Ishikawa (cell line): ENCODE data around the gene CYP27C1.

ENCODE experiments used
- CEBPB ChIP-seq: IDR thresholded peaks from 2 replicates; pipeline ENCODE4 v1.6.1; 2012
- CREB1 ChIP-seq: IDR thresholded peaks from 2 replicates; pipeline ENCODE4 v1.6.1; 2012; ENCODE audit warnings: low read depth
- EGR1 ChIP-seq: IDR thresholded peaks from 2 replicates; pipeline ENCODE4 v1.6.1; 2012
- EP300 ChIP-seq: IDR thresholded peaks from 2 replicates; pipeline ENCODE4 v1.6.1; 2012; ENCODE audit warnings: borderline replicate concordance
- FOXM1 ChIP-seq: IDR thresholded peaks from 2 replicates; pipeline ENCODE4 v1.6.1; 2012; ENCODE audit warnings: low read depth, borderline replicate concordance
- MAX ChIP-seq: IDR thresholded peaks from 2 replicates; pipeline ENCODE4 v1.6.1; 2012
- NFIC ChIP-seq: IDR thresholded peaks from 2 replicates; pipeline ENCODE4 v1.6.1; 2012
- RAD21 ChIP-seq: IDR thresholded peaks from 2 replicates; pipeline ENCODE4 v1.6.1; 2012; ENCODE audit warnings: low read depth
- REST ChIP-seq: IDR thresholded peaks from 2 replicates; pipeline ENCODE4 v1.6.1; 2012; ENCODE audit warnings: low read depth, mild to moderate bottlenecking
- TAF1 ChIP-seq: IDR thresholded peaks from 2 replicates; pipeline ENCODE4 v1.6.1; 2012; ENCODE audit warnings: low read depth, mild to moderate bottlenecking
- TCF12 ChIP-seq: IDR thresholded peaks from 2 replicates; pipeline ENCODE4 v1.6.1; 2012; ENCODE audit warnings: low read depth
- TEAD4 ChIP-seq: IDR thresholded peaks from 2 replicates; pipeline ENCODE4 v1.6.1; 2012
- YY1 ChIP-seq: IDR thresholded peaks from 2 replicates; pipeline ENCODE4 v1.6.1; 2012; ENCODE audit warnings: low read depth

DNA sequence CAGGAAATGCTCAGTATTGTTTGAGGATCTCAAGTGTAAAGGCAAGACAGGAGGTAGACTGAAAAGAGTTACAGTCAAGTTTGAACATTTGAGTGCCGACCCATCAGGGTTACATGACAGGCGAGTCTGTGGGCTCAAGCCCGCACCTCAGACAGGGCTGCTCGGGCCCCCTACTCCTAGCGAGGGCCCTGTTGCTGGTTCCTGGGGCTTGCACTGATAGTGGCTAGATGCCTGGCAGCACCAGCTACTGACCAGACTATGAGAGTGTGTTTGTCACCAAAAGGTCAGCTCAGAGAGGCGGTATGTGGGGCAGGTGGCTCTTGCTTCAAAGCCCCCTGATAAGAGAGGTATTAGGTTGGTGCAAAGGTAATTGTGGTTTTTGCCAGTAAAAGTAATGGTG, 35.6 kb upstream of the CYP27C1 start:
- TF ChIP-seq REST (no peak), EP300 (no peak), MAX (no peak), CREB1 (no peak), RAD21 (no peak), YY1 (no peak), TEAD4 (no peak), TCF12 (no peak), TAF1 (no peak), EGR1 (no peak), CEBPB (no peak), FOXM1 (no peak), NFIC (no peak)
